Left ventricle myocardium inferior (tissue), 1 donor: Measurements from ENCODE around the gene DLG5. TPM values are rescaled to one million over a fixed set of nuclear protein-coding genes. Genes with fewer than 3 reads are reported as not detected.
A peak's percentile ranks its signal among the peaks of the same experiment; 100 is the strongest.

ENCODE experiments used
- DNase-seq: peaks from one replicate; pipeline ENCODE4 v3.0.0-alpha.2; 2020
- H3K27ac ChIP-seq: fragments of 200-600 bp; replicated peaks from 2 replicates; pipeline ENCODE4 v1.8.0; 2021
- H3K27me3 ChIP-seq: fragments of 200-600 bp; 2 replicates; pipeline ENCODE4 v1.8.0; 2021; ENCODE audit warnings: low read depth
- H3K36me3 ChIP-seq: fragments of 200-600 bp; 2 replicates; pipeline ENCODE4 v1.8.0; 2021
- H3K4me1 ChIP-seq: fragments of 200-600 bp; 2 replicates; pipeline ENCODE4 v1.8.0; 2021
- H3K4me3 ChIP-seq: fragments of 200-600 bp; 2 replicates; pipeline ENCODE4 v1.8.0; 2021; ENCODE audit warnings: mild to moderate bottlenecking, moderate library complexity
- H3K9me3 ChIP-seq: fragments of 200-600 bp; replicated peaks from 2 replicates; pipeline ENCODE4 v1.8.0; 2021
- CTCF ChIP-seq: fragments of 200-600 bp; IDR thresholded peaks from 2 replicates; pipeline ENCODE4 v1.8.0; 2021; ENCODE audit warnings: antibody characterized with exemption, mild to moderate bottlenecking, borderline replicate concordance
- intact Hi-C: fragments of 100-400 bp; cut with micrococcal nuclease; formaldehyde crosslinking; loops from one replicate; pipeline ENCODE4 v1.11.0; 2022
- total RNA-seq: library from RNA; stranded (reverse); fragmentation: NEBNext Ultra II Directional; extraction: Animal tissue kit (Norgen Biotek cat#: 25700); gene quantifications from one replicate; pipeline ENCODE4 v1.2.1, GENCODE V29; 2021
- donor health status: DM: no; HTN: yes; CAD: no; lungs with severe emphysema.

Gene DLG5
- total RNA-seq, 1 donor from 2014 or later: 8.9 TPM

- intact Hi-C loops: no loop called here
- Histone ChIP-seq H3K9me3 (no peaks in the 10 kb centered on the region), H3K4me3 (no peak overlapping the region), H3K27ac (no peak overlapping the region), H3K27me3 (no peaks in the 10 kb centered on the region), H3K36me3 (no peaks in the 10 kb centered on the region), H3K4me1 (peaks cover 21% of the 10 kb centered on the region)
- no peak for TF ChIP-seq CTCF
- no peak for DNase-seq
These were observed 16.8 kb upstream of the DLG5 start for GRCh38 chr10:77943121-77943901.

DNA sequence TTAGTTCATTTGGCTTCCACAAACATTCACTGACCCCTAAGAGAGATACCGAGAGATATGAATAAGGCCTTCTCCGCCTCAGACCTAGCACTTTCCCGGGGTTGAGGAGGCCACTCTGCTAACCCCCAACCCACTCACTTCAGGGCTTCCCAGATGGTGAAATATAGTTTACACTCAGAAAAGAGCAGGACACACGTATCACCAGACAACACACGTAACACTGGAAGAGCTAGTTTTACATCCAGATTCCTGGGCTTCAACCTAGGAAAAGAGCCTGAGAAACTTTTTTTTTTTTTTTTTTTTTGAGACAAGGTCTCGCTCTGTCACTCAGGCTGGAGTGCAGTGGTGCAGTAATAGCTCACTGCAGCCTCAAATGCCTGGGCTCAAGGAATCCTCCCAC is 15.2 kb upstream of the DLG5 start:
- no peak overlapping the region for H3K27ac ChIP-seq
- DNase-seq: no peak
- intact Hi-C loops: no loop called here
- no peak overlapping the region for H3K4me3 ChIP-seq
- H3K9me3 ChIP-seq: no peaks in the 10 kb centered on the region
- H3K4me1 ChIP-seq: peaks cover 21% of the 10 kb centered on the region
- no peaks in the 10 kb centered on the region for H3K36me3 ChIP-seq
- no peak for TF ChIP-seq CTCF
- H3K27me3 ChIP-seq: no peaks in the 10 kb centered on the region

DNA sequence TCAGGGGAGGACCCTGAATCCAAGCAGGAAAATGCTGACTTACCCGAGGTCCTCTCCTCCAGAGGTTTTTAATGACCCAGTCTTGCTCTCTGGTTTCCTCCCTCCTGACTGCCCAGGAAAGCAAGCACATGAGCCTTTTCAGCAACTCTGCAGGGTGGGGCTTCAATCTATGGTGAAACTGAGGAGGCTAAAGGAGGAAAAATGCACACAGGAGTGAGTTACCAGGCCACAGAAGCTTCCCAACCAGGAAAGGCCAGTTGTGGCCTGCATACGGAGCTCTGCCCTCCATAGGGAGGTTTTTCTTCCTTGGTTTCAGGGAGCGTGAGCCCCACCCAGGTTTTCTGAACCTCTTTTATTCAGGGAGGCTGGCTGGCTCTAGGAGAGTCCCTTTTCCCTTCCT is 14.1 kb upstream of the DLG5 start:
- Histone ChIP-seq H3K9me3 (no peaks in the 10 kb centered on the region), H3K4me1 (peaks cover 21% of the 10 kb centered on the region), H3K4me3 (no peak overlapping the region), H3K36me3 (no peaks in the 10 kb centered on the region), H3K27me3 (no peaks in the 10 kb centered on the region), H3K27ac (no peak overlapping the region)
- intact Hi-C loops: no loop called here
- TF ChIP-seq CTCF: no peak
- no peak for DNase-seq

- no peaks in the 10 kb centered on the region for H3K36me3 ChIP-seq
- peaks cover 21% of the 10 kb centered on the region for H3K4me1 ChIP-seq
- no peak for TF ChIP-seq CTCF
- intact Hi-C loops: no loop called here
- H3K27me3 ChIP-seq: no peaks in the 10 kb centered on the region
- no peak overlapping the region for H3K27ac ChIP-seq
- DNase-seq: no peak
- no peak overlapping the region for H3K4me3 ChIP-seq
- H3K9me3 ChIP-seq: no peaks in the 10 kb centered on the region
These were observed 13.7 kb upstream of the DLG5 start for GRCh38 chr10:77940225-77940624.

GRCh38 chr10:77939561-77940001 is 13.0 kb upstream of the DLG5 start:
- intact Hi-C loops: no loop called here
- no peak for TF ChIP-seq CTCF
- Histone ChIP-seq H3K27me3 (no peaks in the 10 kb centered on the region), H3K4me1 (peaks cover 21% of the 10 kb centered on the region), H3K4me3 (no peak overlapping the region), H3K36me3 (no peaks in the 10 kb centered on the region), H3K9me3 (no peaks in the 10 kb centered on the region), H3K27ac (no peak overlapping the region)
- peak; percentile 30 for DNase-seq
